ENCODE results near the gene PDGFRB. TPM values are rescaled to one million over a fixed set of nuclear protein-coding genes. Genes with fewer than 3 reads are reported as not detected.

PDGFRB gene
- total RNA-seq, 1 experiment from 2014 or later, result 0.34 TPM

DNA sequence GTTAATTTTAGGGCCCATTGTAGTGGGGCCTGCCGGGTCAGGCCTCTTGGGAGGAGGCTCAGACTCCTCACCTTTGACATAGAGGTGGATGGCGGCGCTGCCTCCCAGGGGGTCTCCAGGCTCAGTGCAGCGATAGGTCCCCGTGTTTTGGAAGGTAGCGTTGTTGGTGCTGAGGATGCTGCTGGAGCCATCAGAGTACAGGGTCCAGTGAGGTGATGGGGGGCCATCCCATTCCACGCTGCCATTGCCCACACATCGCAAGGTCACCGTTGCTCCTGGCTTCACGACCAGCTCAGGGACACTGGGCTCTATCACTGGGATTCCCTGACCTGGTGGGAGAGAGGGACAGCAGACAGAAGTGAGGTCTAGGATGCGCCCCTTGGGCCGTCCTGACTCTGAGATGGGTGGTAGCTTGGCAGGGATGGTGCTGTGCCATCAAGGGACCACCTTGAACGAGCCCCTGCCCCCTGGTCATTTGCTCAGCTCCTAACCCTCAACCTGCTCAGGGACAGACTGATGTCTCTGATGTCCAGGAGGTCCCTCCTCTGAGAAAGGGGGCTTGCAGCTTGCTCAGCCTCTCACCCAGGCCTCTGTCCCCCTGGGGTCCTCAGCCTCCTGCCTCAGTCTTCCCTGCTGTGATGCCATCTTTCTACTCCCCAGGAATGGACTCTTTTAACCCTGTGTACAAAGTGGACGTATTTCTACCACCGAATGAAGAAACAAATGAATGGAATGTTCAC is 74.8 kb downstream of the PDGFRB start:
- Histone ChIP-seq H3K36me3 (ENCODE audit: control insufficient read depth in 1 of 2, insufficient read depth in 2 of 2, low read length in 2 of 2) (no peaks in the 10 kb centered on the region), H3K27me3 (ENCODE audit: insufficient read depth, low read length) (peaks cover 3% of the 10 kb centered on the region; the same call in 1 of the 2 replicates), H4K20me1 (ENCODE audit: insufficient read depth) (no peaks in the 10 kb centered on the region), H3K4me1 (ENCODE audit: control insufficient read depth in 1 of 2, insufficient read depth in 2 of 2, low read length in 2 of 2) (no peaks in the 10 kb centered on the region), H3K9ac (ENCODE audit: low read length) (no peak overlapping the region), H3K79me2 (ENCODE audit: insufficient read depth, low read length) (no peaks in the 10 kb centered on the region), H3K27ac (ENCODE audit: low read depth, low read length) (no peak overlapping the region), H3K4me2 (ENCODE audit: low read length) (no peak overlapping the region), H3K9me2 (ENCODE audit: insufficient read depth) (no peaks in the 10 kb centered on the region), H2AFZ (ENCODE audit: low read depth, low read length, poor library complexity, severe bottlenecking) (no peak overlapping the region), H3K4me3 (replicated peaks in 1 of 2; ENCODE audit: low read depth in 1 of 2, low read length in 2 of 2) (no peak overlapping the region), H3K9me3 (ENCODE audit: control insufficient read depth in 1 of 2, insufficient read depth in 1 of 2, low read depth in 1 of 2, low read length in 2 of 2) (no peaks in the 10 kb centered on the region)
- intact Hi-C loops (cut with micrococcal nuclease), result no loop called here
- BruUV-seq (replicated peaks), result no TSS peak
- CTCF ChIA-PET, result no interaction called here
- RAD21 ChIA-PET (ENCODE audit: low non-redundant PET in 1 of 2, low total read pairs in 2 of 2, uncharacterized antibody in 2 of 2, unreplicated experiment in 2 of 2), result no interaction called here
- POLR2A ChIA-PET, result no interaction called here
- no peak for ATAC-seq
- no peak for DNase-seq (ENCODE audit: low read depth, low spot score)
- no peak for TF ChIP-seq POLR2AphosphoS5 (IDR thresholded peaks at IDR 0.05; ENCODE audit: low read depth, low read length)
- TF ChIP-seq ZNF274 (IDR thresholded peaks at IDR 0.05; ENCODE audit: low read depth, low read length), result no peak
- no peak for TF ChIP-seq TCF7L2 (IDR thresholded peaks at IDR 0.05; ENCODE audit: borderline replicate concordance, extremely low read depth, insufficient read depth, insufficient read length)

DNA sequence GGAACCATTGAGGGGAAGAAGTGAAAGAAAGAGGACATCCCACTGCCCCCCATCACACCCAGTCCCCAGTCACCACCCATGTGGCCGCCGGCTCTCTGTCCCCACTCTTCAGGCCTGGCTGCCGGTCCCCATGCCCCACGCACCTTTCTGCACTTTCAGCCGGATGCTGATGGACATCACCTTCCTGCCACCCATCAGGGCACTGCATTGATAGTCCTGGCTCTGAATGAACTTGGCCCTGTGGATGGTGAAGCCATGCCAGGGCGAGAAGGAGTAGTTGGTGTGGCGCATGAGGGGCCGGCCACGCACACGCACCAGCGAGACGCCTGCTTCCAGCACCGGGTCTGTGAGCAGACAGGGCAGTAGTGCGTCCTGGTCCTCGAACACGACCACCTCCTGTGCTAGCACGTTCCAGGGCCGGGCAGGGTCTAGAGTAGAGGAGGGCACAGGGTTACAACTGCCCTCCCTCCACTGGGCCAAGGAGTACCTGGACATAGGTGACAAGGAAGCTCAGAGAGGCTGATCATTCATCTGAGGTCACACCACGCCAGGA is 75.7 kb downstream of the PDGFRB start:
- TF ChIP-seq EZH2 (IDR thresholded peaks at IDR 0.05), result no peak
- no peak for TF ChIP-seq ZNF274 (IDR thresholded peaks at IDR 0.05; ENCODE audit: low read depth, low read length)
- TF ChIP-seq, protein P1, sequence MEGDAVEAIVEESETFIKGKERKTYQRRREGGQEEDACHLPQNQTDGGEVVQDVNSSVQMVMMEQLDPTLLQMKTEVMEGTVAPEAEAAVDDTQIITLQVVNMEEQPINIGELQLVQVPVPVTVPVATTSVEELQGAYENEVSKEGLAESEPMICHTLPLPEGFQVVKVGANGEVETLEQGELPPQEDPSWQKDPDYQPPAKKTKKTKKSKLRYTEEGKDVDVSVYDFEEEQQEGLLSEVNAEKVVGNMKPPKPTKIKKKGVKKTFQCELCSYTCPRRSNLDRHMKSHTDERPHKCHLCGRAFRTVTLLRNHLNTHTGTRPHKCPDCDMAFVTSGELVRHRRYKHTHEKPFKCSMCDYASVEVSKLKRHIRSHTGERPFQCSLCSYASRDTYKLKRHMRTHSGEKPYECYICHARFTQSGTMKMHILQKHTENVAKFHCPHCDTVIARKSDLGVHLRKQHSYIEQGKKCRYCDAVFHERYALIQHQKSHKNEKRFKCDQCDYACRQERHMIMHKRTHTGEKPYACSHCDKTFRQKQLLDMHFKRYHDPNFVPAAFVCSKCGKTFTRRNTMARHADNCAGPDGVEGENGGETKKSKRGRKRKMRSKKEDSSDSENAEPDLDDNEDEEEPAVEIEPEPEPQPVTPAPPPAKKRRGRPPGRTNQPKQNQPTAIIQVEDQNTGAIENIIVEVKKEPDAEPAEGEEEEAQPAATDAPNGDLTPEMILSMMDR (IDR thresholded peaks at IDR 0.05 in 2 of 3, conservative IDR thresholded peaks at IDR 0.05 in 1 of 3; ENCODE audit: borderline replicate concordance in 1 of 3, insufficient read depth in 1 of 3, low read depth in 2 of 3, low read length in 2 of 3), result no peak
- TF ChIP-seq EGR1 (IDR thresholded peaks at IDR 0.05; ENCODE audit: low read depth), result no peak
- TF ChIP-seq, protein P2, sequence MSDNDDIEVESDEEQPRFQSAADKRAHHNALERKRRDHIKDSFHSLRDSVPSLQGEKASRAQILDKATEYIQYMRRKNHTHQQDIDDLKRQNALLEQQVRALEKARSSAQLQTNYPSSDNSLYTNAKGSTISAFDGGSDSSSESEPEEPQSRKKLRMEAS (IDR thresholded peaks at IDR 0.05), result no peak
- Histone ChIP-seq H3K9me3 (ENCODE audit: control insufficient read depth in 1 of 2, insufficient read depth in 1 of 2, low read depth in 1 of 2, low read length in 2 of 2) (no peaks in the 10 kb centered on the region), H3K36me3 (ENCODE audit: control insufficient read depth in 1 of 2, insufficient read depth in 2 of 2, low read length in 2 of 2) (no peaks in the 10 kb centered on the region), H3K79me2 (ENCODE audit: insufficient read depth, low read length) (no peaks in the 10 kb centered on the region), H3K9me2 (ENCODE audit: insufficient read depth) (no peaks in the 10 kb centered on the region), H2AFZ (ENCODE audit: low read depth, low read length, poor library complexity, severe bottlenecking) (no peak overlapping the region), H3K9ac (ENCODE audit: low read length) (no peak overlapping the region), H3K4me1 (ENCODE audit: control insufficient read depth in 1 of 2, insufficient read depth in 2 of 2, low read length in 2 of 2) (no peaks in the 10 kb centered on the region), H3K27me3 (ENCODE audit: insufficient read depth, low read length) (no peaks in the 10 kb centered on the region; the same call in 1 of the 2 replicates), H3K27ac (ENCODE audit: low read depth, low read length) (no peak overlapping the region), H3K4me3 (replicated peaks in 1 of 2; ENCODE audit: low read depth in 1 of 2, low read length in 2 of 2) (no peak overlapping the region), H3K4me2 (ENCODE audit: low read length) (no peak overlapping the region), H4K20me1 (ENCODE audit: insufficient read depth) (no peaks in the 10 kb centered on the region)
- DNase-seq (ENCODE audit: low read depth, low spot score) (no peak), ATAC-seq (no peak)
- CTCF ChIA-PET, result no interaction called here
- RAD21 ChIA-PET (ENCODE audit: low non-redundant PET in 1 of 2, low total read pairs in 2 of 2, uncharacterized antibody in 2 of 2, unreplicated experiment in 2 of 2), result no interaction called here
- POLR2A ChIA-PET, result no interaction called here
- BruUV-seq (replicated peaks), result no TSS peak
- intact Hi-C loops (cut with micrococcal nuclease), result no loop called here

All from HCT116 (cell line).